Activated CD4-positive, alpha-beta T cell treated with anti-CD3 and anti-CD28 coated beads for 24 hours (primary cell): Measurements from ENCODE around the gene GALNT6.
"Not testable (repeated sequence)": the region's sequence is repeated elsewhere in the genome, so short reads cannot be mapped to it uniquely, and the experiment has no call there.

Experiments used
- DNase-seq, 2 donors: peaks; one replicate each; pipeline ENCODE4 v3.0.0-alpha.2; 2020; ENCODE audit warnings: low read depth in 2 of 2

GALNT6 gene

DNA sequence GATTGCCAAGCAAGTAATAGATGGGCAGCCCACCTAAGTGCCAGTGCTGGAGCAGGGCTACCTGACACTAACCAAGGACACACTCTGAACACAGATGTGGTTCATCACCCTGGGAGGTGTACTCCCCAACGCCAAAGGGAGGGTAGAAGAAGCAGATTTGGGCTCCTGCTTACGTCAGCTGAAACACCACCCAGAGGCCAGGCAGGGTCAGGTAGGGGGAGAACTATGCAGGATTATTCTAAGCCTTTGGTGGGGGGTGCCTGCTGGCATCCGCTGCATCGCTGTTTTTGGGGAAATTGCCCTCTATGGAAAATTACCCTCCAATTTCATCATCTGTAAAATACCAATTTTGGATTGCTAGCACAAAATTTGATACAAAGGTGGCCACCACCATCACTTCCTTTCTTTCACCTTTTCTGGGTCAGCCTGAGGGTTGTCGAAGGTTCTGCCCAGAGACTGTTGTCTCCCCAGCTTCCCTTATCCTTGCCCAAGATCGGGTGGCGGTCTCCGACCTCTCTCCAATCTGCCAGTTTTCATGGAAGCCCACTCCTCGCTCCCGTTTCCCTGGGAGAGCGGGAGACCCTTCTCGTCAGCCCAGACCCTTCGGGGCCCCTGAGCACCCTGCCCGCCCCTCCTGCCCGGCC is 67.8 kb downstream of the GALNT6 start:
- DNase-seq = no peak

- DNase-seq = no peak
These were observed 68.8 kb downstream of the GALNT6 start for GRCh38 chr12:51322452-51322851.

DNA sequence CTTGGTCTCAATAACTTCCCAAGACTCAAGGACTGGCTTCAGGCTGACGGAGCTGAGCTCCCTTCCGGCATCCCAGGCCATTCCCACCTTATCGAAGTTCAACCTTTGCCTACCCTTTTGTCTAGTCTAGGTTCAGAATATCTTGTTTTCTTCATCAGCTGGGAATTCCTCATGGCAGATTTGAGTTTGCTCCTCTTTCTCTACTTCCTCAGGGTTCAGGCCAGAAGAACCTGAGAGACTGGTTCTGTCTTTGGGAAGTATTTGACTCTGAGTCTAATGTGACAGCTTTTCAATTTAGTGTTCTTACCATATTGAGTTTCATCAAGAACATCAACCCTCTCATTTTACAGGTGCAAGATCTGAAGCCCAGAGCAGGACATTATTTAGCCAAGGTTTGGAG is 69.3 kb downstream of the GALNT6 start:
- no peak for DNase-seq

- DNase-seq = no peak
These were observed 70.4 kb downstream of the GALNT6 start for GRCh38 chr12:51320695-51321320.

GRCh38 chr12:51320311-51320694 is 70.9 kb downstream of the GALNT6 start:
- DNase-seq = no peak

DNA sequence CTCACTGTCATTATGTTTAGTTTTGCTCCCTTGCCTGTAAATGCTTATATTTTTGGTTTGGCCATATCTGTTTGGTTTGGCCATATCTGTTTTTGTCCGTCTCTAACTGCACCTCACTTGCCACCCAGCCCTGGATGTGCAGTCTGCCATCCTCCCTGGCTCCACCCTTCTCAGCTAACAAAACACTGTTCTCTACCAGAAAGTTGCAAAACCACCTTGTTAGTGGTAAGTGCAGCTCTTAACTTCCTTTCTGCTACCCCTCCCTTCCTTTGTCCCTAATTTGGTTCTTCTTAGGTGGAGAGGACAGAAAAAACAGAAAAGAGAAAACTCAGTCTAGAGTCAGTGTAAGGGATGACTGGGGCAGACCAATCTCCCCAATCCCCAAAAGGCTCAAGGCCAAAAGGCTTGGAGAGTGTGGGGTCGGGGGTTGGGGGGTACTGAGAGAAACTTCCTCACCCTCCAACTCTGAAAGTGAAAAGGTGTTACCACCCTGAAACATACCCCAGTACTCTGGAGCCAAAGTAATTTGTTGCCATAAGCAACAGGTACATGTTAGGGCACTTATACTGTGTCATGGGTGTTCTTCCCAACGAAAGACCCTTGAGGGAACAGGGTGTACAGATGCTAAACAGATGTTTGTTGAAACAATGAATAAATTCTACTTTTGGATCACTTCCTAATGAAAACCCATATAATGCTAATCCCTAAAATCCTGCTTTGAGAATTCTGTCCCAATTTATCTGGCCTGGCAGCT is 72.2 kb downstream of the GALNT6 start:
- no peak for DNase-seq

- not testable (repeated sequence) for DNase-seq
These were observed 73.0 kb downstream of the GALNT6 start for GRCh38 chr12:51318057-51318806.

DNA sequence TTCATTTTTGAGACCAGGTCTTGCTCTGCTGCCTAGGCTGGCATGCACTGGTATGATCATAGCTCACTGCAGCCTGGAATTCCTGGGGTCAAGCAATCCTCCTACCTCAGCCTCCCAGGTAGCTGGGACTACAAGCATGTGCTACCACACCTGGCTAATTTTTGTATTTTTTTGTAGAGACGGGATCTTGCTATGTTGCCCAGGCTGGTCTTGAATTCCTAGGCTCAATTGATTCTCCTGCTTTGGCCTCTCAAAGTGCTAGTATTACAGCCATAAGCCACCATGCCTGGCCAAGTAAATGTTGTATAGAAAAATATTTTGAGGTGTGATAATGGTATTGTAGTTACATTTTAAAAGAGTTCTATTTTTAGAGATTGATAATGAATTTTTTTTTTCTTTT is 79.8 kb downstream of the GALNT6 start:
- no peak for DNase-seq

DNA sequence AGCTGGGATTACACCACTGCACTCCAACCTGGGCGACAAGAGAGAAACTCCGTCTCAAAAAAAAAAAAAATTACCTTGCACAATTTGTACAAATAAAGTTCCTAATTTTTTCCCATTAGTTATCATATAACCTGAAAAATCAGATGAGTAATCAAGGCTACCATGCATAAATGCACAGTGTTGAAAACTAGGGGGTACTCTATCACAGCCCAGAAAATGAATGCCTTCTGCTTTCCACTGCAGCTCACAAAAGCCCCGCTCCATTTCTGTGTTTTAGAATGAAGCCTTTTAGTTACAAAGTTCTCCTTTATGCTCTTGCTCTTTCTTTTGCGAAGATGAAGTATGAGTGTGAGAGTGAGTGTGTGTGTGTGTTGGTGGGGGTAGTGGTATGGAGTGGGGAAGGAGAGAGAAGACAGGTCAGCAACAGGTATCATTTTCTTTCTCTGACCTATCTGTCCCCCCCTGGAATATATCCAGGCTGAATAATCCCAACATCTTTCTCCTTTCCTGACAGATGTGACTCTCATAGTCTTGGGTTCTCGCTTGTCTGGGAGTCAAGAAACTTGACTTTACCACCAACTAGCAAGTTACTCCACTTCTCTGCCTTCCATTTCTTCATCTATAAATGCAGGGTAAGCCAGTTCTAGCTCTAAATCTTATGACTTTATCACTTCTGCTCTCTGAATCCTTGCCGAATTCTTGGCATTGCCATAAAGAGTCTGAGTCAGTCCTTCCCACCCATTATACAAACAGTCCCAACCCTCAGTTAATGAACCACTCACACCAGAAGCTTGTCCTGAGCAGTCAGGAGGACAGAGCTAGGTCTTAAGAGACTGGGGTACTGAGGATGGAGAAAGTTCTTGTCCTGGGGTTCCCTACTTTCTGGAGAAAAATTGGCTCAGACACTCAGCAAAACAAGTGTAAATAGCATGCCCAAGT is 83.3 kb downstream of the GALNT6 start:
- no peak for DNase-seq

DNA sequence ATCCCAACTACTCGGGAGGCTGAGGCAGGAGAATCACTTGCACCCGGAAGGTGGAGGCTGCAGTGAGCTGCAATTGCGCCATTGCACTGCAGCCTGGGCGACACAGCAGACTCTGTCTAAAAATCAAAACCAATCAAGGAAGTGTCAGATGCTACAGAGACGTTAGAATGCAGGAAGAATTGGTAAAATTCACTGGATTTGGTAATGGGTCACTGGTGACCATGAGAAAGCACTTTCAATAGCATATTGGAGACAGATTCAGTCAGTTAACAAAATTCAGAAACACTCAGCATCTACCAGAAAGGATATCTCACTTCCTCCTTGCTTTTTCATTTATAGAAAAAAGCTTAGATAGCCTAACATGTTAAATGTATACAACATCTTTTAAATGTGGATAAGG is 84.7 kb downstream of the GALNT6 start:
- DNase-seq = no peak
